WTC11 (cell line): ENCODE results near the gene GPR62.

Experiments
- AFF4 ChIP-seq: sonication (generic); formaldehyde crosslinking; IDR thresholded peaks from 2 replicates; pipeline ENCODE4 v1.8.1; 2023; ENCODE audit warnings: mild to moderate bottlenecking, missing genetic modification reagents, borderline replicate concordance
- CTCF ChIP-seq: fragments of 200-600 bp; IDR thresholded peaks from 2 replicates; pipeline ENCODE4 v1.8.0; 2022; ENCODE audit warnings: antibody characterized with exemption
- ELF4 ChIP-seq: sonication (generic); formaldehyde crosslinking; IDR thresholded peaks from 2 replicates; pipeline ENCODE4 v1.8.1; 2022; ENCODE audit warnings: low read depth, mild to moderate bottlenecking, moderate library complexity, missing genetic modification reagents
- EMX1 ChIP-seq: fragments of 250-450 bp; sonication (Bioruptor Pico); IDR thresholded peaks from 2 replicates; pipeline ENCODE4 v1.8.0; 2021; ENCODE audit warnings: mild to moderate bottlenecking
- ESRRA ChIP-seq: sonication (generic); formaldehyde crosslinking; IDR thresholded peaks from 2 replicates; pipeline ENCODE4 v1.8.1; 2022; ENCODE audit warnings: mild to moderate bottlenecking, missing genetic modification reagents, borderline replicate concordance
- FOXJ3 ChIP-seq: sonication (generic); formaldehyde crosslinking; IDR thresholded peaks from 2 replicates; pipeline ENCODE4 v1.9.0; 2021; ENCODE audit warnings: missing genetic modification reagents, mild to moderate bottlenecking, borderline replicate concordance
- NR1H2 ChIP-seq: sonication (generic); formaldehyde crosslinking; IDR thresholded peaks from 2 replicates; pipeline ENCODE4 v1.9.0; 2021; ENCODE audit warnings: mild to moderate bottlenecking, moderate library complexity, missing genetic modification reagents
- NR2C2 ChIP-seq: sonication (generic); formaldehyde crosslinking; IDR thresholded peaks from 2 replicates; pipeline ENCODE4 v1.8.0; 2022; ENCODE audit warnings: mild to moderate bottlenecking, missing genetic modification reagents
- PREB ChIP-seq: sonication (generic); formaldehyde crosslinking; IDR thresholded peaks from 2 replicates; pipeline ENCODE4 v1.8.1; 2022; ENCODE audit warnings: mild to moderate bottlenecking, missing genetic modification reagents, moderate library complexity, borderline replicate concordance
- ZNF263 ChIP-seq: sonication (generic); formaldehyde crosslinking; IDR thresholded peaks from 2 replicates; pipeline ENCODE4 v1.8.1; 2022; ENCODE audit warnings: low read depth, mild to moderate bottlenecking, moderate library complexity, missing genetic modification reagents
- ZNF416 ChIP-seq: fragments of 250-450 bp; sonication (Bioruptor Pico); IDR thresholded peaks from 2 replicates; pipeline ENCODE4 v1.9.0; 2021; ENCODE audit warnings: mild to moderate bottlenecking, inconsistent platforms
- ZNF512 ChIP-seq: sonication (generic); formaldehyde crosslinking; IDR thresholded peaks from 2 replicates; pipeline ENCODE4 v1.8.1; 2022; ENCODE audit warnings: missing genetic modification reagents, borderline replicate concordance
- ZSCAN18 ChIP-seq: fragments of 250-450 bp; sonication (Bioruptor Pico); IDR thresholded peaks from 2 replicates; pipeline ENCODE4 v2.1.2; 2022; ENCODE audit warnings: mild to moderate bottlenecking, moderate library complexity

GRCh38 chr3:51954105-51954504, 1.1 kb upstream of the GPR62 start:
- TF ChIP-seq NR1H2 (CRISPR knock-in tag) (no peak), CTCF (peak; percentile 17; the same call in 1 of the 2 replicates), ELF4 (CRISPR knock-in tag) (no peak), NR2C2 (CRISPR knock-in tag) (no peak), ZNF263 (CRISPR knock-in tag) (no peak), EMX1 (no peak), ESRRA (CRISPR knock-in tag) (no peak), FOXJ3 (CRISPR knock-in tag) (no peak), ZNF512 (no peak), ZSCAN18 (no peak), ZNF416 (CRISPR knock-in tag) (no peak), PREB (CRISPR knock-in tag) (no peak), AFF4 (no peak)
